OCI-LY1 (cell line): ENCODE data around the gene REPS1.

ENCODE experiments used
- EZH2 ChIP-seq: fragments of 200-600 bp; sonication (generic), shearing (Covaris generic); IDR thresholded peaks from 2 replicates; pipeline ENCODE4 v1.8.0; 2017; ENCODE audit warnings: borderline replicate concordance, mixed run types, mild to moderate bottlenecking, antibody characterized with exemption, low read length, moderate library complexity, mixed read lengths
- TF ChIP-seq, protein P1 (sequence below): fragments of 200-600 bp; sonication (generic), shearing (Covaris generic); IDR thresholded peaks from 2 replicates; pipeline ENCODE4 v1.5.1; 2017; ENCODE audit warnings: mild to moderate bottlenecking, antibody characterized with exemption, low read length, moderate library complexity, mixed read lengths

DNA sequence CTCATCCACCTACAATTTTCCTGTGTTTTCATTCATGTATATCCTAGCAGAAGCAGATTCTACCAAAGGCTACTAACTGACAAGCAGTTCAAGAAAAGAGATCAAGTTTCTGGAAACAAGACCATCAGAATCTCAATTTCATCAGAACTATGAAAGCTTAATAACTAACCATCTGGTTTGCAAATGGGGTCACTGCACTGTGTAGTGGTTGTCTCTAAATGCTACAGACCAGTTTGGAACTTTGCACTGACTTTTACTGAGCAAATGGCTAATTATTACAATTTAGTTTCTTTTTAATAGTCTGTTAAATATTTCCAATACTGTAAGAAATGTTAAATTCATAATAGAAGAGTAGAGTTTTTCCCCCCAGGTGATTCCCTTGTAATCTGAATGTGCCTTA is 64.5 kb downstream of the REPS1 start:
- TF ChIP-seq EZH2: no peak
- TF ChIP-seq, protein P1, sequence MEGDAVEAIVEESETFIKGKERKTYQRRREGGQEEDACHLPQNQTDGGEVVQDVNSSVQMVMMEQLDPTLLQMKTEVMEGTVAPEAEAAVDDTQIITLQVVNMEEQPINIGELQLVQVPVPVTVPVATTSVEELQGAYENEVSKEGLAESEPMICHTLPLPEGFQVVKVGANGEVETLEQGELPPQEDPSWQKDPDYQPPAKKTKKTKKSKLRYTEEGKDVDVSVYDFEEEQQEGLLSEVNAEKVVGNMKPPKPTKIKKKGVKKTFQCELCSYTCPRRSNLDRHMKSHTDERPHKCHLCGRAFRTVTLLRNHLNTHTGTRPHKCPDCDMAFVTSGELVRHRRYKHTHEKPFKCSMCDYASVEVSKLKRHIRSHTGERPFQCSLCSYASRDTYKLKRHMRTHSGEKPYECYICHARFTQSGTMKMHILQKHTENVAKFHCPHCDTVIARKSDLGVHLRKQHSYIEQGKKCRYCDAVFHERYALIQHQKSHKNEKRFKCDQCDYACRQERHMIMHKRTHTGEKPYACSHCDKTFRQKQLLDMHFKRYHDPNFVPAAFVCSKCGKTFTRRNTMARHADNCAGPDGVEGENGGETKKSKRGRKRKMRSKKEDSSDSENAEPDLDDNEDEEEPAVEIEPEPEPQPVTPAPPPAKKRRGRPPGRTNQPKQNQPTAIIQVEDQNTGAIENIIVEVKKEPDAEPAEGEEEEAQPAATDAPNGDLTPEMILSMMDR: no peak
